Stimulated activated CD8-positive, alpha-beta memory T cell treated with anti-CD3 and anti-CD28 coated beads, Interleukin-4, amount 100 ng/mL, for 1 hour (primary cell): Measurements from ENCODE around the gene FITM1.
A peak's percentile ranks its signal among the peaks of the same experiment; 100 is the strongest.

Experiments used
- DNase-seq, 2 donors: peaks; one replicate each; pipeline ENCODE4 v3.0.0-alpha.2; 2020; ENCODE audit warnings: low read depth in 2 of 2, low spot score in 1 of 2

The FITM1 gene

GRCh38 chr14:24156840-24157239 lies 26.4 kb downstream of the FITM1 start:
- no peak for DNase-seq

GRCh38 chr14:24157331-24157730 lies 26.9 kb downstream of the FITM1 start:
- DNase-seq: no peak

DNA sequence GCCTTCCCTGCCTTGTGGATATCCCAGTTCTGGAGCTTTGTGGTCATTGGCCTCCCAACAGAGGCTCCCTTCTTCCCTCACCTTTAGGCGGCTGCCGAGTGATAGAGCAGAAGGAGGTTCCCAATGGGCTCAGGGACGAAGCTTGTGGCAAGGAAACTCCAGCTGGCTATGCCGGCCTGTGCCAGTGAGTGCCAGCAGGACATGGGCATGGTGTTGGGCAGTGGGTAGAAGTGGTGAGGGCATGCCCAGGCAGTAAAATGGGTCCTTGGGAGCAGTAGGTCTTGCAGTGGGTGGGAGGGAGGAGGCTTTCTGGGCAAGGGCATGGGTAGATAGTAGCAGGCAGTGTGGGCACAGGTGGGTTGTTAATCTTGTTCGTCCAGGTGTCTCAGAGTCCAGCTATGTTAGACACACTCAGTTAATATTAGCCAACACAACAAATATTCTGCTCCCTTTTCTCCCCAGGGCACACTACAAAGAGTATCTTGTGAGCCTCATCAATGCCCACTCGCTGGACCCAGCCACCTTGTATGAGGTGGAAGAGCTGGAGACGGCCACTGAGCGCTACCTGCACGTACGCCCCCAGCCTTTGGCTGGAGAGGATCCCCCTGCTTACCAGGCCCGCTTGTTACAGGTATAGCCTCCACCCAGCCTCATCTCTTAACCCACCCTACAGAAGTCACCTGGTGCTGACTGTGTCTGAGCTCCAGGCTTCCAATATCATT lies 29.5 kb downstream of the FITM1 start:
- DNase-seq: no peak

DNA sequence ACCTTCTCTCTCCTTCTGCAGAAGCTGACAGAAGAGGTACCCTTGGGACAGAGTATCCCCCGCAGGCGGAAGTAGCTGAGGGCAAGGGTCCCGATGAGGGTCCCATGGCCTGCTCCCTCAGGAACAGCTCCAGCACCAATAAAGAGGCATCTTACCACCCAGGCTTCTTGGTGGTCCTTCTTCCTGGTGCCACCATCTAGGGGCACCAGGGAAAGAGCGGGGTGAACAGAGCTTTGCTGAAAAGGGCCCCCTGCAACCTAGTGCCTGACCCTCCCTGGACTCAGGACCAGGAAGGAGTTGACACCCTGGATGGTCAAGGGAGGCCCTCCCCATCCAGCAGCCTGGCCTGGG lies 30.0 kb downstream of the FITM1 start:
- no peak for DNase-seq

DNA sequence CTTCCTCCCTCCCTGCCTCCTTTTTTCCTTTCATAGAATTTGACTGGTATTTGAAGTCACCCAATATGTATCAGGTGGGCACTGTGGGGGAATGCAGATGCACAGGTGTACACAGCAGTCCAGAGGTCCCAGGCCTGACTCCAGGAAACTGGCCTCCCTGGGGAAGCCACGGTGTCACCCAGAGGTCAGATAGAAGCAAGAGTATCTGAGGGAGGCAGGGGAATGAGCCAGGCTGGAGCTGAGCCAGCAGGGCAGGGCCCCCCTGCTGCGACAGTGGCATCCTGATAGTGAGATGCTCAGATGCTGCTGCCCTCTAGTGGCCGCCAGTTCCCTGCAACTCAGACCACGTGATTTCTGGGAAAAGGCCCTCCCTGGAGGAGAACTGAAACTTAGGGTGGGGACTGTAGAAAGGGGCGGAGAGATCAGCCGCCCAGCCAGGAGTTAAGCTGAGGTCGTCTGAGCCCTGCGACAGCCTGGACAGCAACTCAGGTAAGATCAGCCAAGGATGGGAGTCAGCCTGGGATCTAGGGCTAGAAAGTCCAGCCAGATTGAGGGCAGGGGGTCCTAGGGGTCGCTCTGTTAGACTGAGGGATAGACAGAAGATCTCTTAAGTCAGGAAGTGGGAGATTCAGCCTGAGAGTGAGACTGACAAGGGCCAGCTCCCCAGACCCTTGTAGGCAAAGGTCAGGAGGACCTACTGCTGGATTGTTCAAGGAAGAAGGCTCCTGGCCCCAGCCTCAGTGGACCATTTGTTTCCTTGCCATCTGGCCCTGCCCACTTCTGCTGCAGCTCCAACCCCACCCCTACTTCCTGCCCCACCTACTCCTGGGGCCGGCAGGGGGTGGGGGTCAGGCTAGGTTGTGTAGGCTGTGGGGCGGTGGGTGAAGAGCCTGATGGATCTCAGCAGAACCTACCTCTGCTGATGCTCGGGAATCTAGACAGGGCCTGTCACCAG lies 30.7 kb downstream of the FITM1 start, which contains the start of gene IRF9:
Gene IRF9 (plus strand): TSS at position 416 of the 955 bp plus-strand sequence. CDS start 880 bp downstream, outside the sequence.
- peak; percentile 98 to 99 for DNase-seq

- no peak for DNase-seq
Observed at GRCh38 chr14:24162093-24162492, 31.6 kb downstream of the FITM1 start.

GRCh38 chr14:24164518-24164991 lies 34.1 kb downstream of the FITM1 start:
- no peak for DNase-seq

DNA sequence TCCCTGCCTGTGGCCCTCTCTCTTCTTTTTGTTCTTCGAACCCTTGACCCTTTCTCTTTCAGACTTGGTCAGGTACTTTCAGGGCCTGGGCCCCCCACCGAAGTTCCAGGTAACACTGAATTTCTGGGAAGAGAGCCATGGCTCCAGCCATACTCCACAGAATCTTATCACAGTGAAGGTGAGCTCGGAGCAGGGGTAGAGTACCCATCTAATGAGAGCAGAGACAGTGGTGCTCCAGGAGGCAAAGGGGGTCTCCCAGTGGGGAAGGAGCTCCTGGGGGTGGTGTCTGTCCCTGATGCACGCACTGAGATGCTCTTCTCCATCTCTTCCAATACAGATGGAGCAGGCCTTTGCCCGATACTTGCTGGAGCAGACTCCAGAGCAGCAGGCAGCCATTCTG lies 35.3 kb downstream of the FITM1 start:
- DNase-seq: no peak

DNA sequence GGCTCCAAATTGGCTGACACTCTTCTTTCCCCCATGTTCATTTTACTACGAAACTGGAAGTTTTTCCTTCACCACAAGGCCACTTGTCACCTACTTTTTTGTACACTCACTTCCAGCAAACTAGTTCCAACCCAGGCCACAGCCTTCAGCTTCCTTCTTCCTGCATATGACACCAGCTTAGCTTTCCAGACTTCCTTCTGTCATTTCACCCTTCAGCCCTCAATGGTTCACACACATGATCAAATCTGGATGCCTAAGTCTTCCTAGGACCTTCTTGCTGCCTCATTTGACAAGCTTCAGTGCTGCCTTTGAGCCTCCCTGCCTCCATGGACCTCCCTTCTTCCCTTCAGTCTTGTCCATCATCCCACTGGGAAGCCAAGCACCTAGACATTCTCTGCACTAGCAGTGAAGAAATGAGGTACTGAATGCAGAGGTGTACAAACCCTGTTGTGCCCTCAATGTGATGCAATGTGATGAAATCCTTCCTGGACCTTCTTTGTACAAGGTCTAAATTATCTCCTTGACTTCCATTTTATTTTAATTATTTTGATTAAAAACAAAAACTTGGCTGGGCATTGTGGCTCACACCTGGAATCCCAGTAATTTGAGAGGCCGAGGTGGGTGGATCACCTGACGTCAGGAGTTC lies 37.1 kb downstream of the FITM1 start:
- no peak for DNase-seq

- peak; percentile 42 to 59 for DNase-seq
Observed at GRCh38 chr14:24171422-24172260, 41.2 kb downstream of the FITM1 start, which contains the start of gene REC8. Gene REC8 (plus strand): TSS chr14:24172080. CDS start chr14:24172553, 473 bp downstream.

DNA sequence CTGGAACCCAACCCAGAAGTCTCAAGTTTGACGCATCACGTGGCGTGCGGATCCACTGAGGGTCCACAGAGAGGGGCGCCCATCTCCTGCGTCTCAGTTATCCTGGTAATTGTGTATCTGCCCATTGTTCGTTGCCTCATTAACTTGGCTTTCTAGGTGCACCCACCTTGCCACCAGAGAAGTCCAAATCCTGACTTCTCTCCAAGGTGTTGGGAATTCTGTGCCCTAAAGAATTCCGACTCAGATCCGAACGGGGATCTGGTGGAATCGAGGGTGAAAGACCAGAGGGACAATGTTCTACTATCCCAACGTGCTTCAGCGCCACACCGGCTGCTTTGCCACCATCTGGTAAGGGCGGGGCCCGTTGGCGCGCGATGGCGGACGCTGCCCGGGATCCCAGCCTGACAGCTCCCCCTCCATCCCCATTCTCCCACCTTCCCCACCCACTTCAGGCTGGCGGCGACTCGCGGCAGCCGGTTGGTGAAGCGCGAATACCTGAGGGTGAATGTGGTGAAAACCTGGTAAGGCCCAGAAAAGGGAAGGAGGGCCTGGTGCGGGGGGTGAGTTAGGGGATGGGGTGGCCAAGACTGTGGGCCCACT lies 41.9 kb downstream of the FITM1 start:
- no peak for DNase-seq

DNA sequence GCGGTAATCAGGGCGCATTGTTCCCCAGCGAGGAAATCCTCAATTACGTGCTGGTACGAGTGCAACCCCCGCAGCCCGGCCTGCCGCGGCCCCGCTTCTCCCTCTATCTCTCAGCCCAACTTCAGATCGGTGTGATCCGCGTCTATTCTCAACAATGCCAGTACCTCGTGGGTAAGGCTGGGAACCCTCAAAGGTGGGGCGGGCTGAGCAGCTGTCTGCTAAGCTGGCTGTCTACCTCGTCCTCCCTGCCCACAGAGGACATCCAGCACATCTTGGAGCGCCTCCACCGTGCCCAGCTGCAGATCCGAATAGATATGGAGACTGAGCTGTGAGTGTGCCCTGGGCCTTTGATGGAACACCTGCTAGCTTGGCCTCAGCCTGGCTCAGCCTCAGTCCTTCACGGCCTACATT lies 42.4 kb downstream of the FITM1 start:
- no peak for DNase-seq

DNA sequence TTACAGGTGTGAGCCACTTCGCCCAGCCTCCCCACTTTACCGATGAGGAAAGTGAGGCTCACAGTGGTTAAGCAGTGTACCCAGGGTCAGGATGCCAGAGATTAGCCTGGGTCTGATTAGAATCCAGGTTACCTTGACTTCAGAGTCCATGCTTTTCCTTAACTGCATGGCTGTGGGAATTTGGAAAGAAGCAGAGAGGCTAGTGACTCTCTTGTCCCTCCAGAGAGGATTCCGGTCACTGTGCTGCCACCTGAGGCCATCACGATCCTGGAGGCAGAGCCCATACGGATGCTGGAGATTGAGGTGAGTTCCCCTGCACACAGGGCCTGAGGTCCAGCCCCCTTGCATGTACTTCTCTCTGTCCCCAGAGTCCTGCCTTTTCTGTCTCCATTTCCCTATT lies 46.1 kb downstream of the FITM1 start:
- no peak for DNase-seq

DNA sequence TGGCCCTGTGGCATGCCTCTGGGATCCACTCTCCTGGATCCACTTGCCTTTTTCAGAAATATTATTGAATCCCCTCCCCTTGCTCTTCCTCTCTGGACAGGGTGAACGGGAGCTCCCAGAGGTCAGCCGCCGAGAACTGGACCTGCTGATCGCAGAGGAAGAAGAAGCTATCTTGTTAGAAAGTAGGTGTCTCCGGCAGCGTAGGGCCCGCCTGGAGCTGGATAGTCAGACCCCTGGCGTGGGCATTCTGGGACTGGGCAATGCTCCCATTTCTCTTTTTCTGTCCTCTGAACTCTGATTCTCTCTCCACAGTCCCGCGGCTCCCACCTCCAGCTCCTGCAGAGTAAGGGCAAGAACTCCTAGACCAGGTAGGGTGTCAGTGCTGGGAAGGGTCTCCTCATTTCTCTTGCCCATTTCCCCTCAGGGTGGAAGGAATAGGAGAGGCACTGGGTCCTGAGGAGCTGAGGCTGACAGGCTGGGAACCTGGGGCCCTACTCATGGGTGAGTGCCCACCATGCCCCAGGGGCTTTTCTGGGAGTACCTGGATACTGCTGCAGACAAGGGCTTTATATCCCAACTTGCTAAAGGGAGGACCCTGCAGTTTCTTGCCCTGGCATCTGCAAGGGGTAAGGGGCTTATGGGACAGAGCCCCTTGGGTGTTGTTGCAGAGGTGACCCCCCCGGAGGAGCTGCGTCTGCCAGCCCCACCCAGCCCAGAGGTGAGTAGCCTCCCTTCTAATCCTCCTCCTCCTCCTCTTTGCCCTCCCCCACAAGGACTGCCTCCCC lies 46.8 kb downstream of the FITM1 start:
- no peak for DNase-seq

DNA sequence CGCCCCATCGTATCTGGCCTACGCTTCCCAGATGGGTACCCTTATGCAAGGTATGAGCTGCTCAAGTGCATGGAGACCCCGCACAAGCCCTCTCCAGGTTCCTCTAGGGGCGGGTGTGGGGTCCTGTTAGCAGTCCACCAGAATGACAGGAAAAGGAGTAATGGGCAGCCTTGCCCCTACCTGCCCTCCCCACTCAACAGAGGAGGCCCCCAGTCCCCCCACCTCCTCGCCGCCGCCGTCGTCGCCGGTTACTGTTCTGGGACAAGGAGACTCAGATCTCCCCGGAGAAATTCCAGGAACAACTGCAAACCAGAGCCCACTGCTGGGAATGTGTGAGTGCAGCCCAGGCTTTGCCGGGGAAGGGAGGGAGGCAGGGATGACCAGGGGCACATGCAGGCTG lies 47.4 kb downstream of the FITM1 start:
- no peak for DNase-seq

GRCh38 chr14:24178399-24179178 lies 48.1 kb downstream of the FITM1 start:
- no peak for DNase-seq

DNA sequence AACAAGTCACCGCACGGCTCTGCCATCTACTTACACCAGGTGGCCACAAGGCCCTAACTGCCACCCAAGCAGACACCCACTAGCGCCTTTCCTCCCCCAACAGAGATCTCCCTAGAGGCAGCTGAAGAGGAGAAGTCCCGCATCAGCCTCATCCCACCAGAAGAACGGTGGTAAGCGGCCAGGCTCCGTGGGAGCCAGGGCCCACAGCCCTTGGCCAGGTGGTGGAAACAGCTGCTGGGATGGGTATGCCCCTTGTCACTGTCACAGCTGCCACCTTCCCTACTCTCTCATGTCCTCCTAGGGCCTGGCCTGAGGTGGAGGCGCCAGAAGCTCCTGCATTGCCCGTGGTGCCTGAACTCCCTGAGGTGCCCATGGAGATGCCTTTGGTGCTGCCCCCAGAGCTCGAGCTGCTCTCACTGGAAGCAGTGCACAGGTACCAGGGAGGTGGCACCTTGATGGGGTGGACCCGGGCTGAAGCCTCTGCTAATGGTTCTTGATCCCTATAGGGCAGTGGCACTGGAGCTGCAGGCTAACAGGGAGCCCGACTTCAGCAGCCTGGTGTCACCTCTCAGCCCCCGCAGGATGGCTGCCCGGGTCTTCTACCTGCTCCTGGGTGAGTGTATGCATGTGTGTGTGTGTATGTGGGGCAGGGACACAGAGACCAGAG lies 49.0 kb downstream of the FITM1 start:
- DNase-seq: no peak
